ENCODE results near the gene ALKBH1.
"Not testable (repeated sequence)": the region's sequence is repeated elsewhere in the genome, so short reads cannot be mapped to it uniquely, and the experiment has no call there.

Gene ALKBH1

DNA sequence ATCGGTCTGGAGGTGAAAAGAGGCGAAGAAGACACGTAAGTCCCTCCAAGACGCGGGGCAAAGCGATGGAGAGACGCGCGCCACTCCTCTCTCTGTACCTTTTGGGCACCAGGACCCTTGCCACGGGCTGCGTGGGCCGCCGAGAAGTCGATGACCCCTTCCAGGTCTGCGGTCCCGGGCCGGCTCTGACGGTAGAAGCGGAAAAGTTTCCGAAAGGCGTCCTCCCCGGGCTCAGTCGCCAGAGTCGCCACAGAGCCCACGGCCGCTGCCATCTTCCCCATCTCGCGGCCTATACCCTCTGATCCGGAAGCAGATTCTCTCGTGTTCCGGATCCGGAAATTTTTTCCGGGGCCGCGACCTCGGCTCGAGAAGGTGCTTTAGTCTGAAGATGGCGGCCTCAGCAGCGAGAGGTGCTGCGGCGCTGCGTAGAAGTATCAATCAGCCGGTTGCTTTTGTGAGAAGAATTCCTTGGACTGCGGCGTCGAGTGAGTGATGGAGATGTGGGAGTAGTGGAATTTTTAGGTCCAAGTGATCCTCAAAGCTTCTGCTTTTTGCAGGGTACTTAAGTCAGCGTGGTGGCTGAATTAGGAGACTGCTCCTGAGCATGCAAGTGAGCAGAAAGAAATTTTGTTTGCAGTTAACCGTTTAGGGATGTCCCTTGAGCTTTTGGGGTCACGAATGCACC, at the start of gene ALKBH1, which contains the start of gene SLIRP:
TSS of gene ALKBH1 (minus strand) at position 300 of the 685 bp plus-strand sequence. CDS start at position 281, 19 bp downstream.
TSS of gene SLIRP (plus strand) at position 380 of the 685 bp plus-strand sequence. CDS start at position 389, 9 bp downstream.
- no peaks in the 10 kb centered on the region for H3K9me3 ChIP-seq (ENCODE audit: control insufficient read depth in 1 of 2, low read length in 2 of 2)
- H3K27me3 ChIP-seq (ENCODE audit: low read depth, low read length): no peaks in the 10 kb centered on the region
- peak within 1 kb of the TSS; percentile 81 to 100 for H3K4me3 ChIP-seq (ENCODE audit: low read depth in 1 of 2, low read length in 2 of 2)
- peaks cover 17 to 34% of the 10 kb centered on the region in 2 donors for H3K4me1 ChIP-seq (ENCODE audit: control insufficient read depth in 1 of 2, insufficient read depth in 2 of 2, low read length in 2 of 2)
- H3K27ac ChIP-seq (ENCODE audit: low read length): peak within 1 kb of the TSS; percentile 79
- H3K36me3 ChIP-seq (ENCODE audit: control insufficient read depth in 1 of 2, insufficient read depth in 2 of 2, low read length in 2 of 2): peaks cover 19 to 36% of the 10 kb centered on the region in 2 donors

DNA sequence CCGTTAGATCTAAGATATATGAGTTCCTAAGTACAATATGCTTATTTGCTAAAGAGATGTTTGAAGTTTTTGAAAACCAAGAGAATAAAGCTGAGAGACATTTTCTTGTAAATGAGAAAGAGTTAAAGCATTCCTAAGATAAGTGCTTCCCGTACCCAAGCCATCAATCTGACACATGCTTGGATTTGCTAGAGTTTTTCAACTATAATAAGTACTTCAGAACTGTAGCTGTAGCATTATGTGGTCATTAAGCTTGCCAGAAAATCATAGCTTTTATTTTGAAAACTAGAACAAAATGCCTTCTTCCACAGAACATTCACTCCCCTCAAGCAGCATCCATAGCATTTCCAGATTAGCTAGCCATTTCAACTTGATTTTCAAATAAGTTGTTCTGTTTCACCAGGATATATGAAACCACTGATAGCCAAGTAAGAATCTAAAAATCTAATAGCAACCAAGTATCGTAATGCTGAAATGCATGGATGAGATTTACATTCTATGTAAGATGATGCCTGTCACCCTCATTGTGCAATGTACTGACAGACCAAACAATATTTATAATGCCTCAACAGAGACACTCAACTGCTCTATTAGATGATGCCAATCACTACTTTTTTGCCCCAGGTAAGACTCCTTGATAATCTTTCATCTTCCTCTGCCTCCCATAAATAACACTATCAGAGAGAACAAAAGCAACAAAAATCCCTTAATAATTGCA, 45.1 kb upstream of the ALKBH1 start:
- no peak overlapping the region for H3K4me3 ChIP-seq (ENCODE audit: low read depth in 1 of 2, low read length in 2 of 2)
- H3K27ac ChIP-seq (ENCODE audit: low read length): no peak overlapping the region
- H3K36me3 ChIP-seq (ENCODE audit: control insufficient read depth in 1 of 2, insufficient read depth in 2 of 2, low read length in 2 of 2): peaks cover 30 to 38% of the 10 kb centered on the region in 2 donors
- peaks cover 0 to 8% of the 10 kb centered on the region in 2 donors for H3K4me1 ChIP-seq (ENCODE audit: control insufficient read depth in 1 of 2, insufficient read depth in 2 of 2, low read length in 2 of 2)
- no peaks in the 10 kb centered on the region for H3K27me3 ChIP-seq (ENCODE audit: low read depth, low read length)
- H3K9me3 ChIP-seq (ENCODE audit: control insufficient read depth in 1 of 2, low read length in 2 of 2): no peaks in the 10 kb centered on the region

DNA sequence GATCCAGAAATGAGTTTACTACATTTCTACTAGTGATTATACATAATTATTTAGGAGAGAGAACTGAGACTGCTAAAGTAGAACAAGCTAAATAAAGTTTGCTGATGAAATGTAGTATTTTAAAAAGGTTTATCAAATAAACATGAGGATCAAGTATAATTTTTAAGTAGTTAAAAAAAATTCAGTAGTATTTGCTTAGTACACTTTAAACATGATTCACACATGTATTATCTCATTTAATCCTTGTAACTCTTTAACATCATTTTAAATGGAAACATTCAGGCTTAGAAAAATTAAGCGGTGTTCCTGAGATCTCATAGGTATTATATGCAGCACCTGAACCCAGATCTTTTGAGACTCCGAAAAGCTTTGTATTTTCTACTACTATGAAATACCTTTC, 44.4 kb upstream of the ALKBH1 start:
- peaks cover 32 to 36% of the 10 kb centered on the region in 2 donors for H3K36me3 ChIP-seq (ENCODE audit: control insufficient read depth in 1 of 2, insufficient read depth in 2 of 2, low read length in 2 of 2)

DNA sequence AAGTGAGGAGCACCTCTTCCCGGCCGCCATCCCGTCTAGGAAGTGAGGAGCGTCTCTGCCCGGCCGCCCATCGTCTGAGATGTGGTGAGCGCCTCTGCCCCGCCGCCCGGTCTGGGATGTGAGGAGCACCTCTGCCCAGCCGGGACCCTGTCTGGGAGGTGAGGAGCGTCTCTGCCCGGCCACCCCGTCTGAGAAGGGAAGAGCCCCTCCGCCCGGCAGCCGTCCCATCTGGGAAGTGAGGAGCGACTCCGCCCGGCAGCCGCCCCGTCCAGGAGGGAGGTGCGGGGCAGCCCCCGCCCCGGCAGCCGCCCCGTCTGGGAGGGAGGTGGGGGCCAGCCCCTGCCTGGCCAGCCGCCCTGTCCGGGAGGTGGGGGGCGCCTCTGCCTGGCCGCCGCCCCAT, 39.6 kb upstream of the ALKBH1 start:
- H3K36me3 ChIP-seq (ENCODE audit: control insufficient read depth in 1 of 2, insufficient read depth in 2 of 2, low read length in 2 of 2): peaks cover 30 to 48% of the 10 kb centered on the region in 2 donors
- H3K27ac ChIP-seq (ENCODE audit: low read length); H3K9me3 ChIP-seq (ENCODE audit: control insufficient read depth in 1 of 2, low read length in 2 of 2); H3K4me3 ChIP-seq (ENCODE audit: low read depth in 1 of 2, low read length in 2 of 2); H3K27me3 ChIP-seq (ENCODE audit: low read depth, low read length); H3K4me1 ChIP-seq (ENCODE audit: control insufficient read depth in 1 of 2, insufficient read depth in 2 of 2, low read length in 2 of 2): not testable (repeated sequence)

More for the DNA sequence above, 44.4 kb upstream of the ALKBH1 start:
- Histone ChIP-seq H3K4me3 (ENCODE audit: low read depth in 1 of 2, low read length in 2 of 2) (no peak overlapping the region), H3K4me1 (ENCODE audit: control insufficient read depth in 1 of 2, insufficient read depth in 2 of 2, low read length in 2 of 2) (peaks cover 0 to 2% of the 10 kb centered on the region in 2 donors), H3K27ac (ENCODE audit: low read length) (no peak overlapping the region), H3K27me3 (ENCODE audit: low read depth, low read length) (no peaks in the 10 kb centered on the region), H3K9me3 (ENCODE audit: control insufficient read depth in 1 of 2, low read length in 2 of 2) (no peaks in the 10 kb centered on the region)

DNA sequence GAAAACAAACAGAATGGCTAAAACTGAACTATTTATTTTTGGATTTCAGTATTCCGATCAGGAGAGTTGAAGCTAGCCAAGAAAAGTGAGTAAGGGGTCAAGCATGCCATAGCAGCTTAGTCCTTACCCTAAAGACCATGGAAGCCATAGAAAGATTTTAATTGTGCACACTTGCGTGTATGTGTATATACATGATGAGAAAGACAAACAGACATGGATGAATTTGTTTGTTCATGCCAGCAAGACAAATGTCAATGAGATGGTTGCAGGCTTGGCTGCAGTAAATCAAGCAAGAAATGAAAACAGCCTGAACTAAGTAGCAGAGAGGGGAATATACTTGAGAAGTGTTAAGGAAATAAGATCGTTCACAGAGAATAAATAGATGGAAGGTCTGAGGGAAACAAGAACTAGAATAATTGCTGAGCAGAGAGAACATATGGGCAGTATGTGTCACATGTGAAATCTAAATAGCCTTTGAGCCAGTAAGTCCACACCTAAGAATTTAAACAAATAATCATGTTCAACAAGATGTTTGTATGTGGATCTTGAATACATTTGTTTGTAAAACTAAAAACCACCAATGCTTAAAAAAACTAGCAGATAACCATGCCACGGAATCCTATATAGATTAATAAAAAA, 38.4 kb upstream of the ALKBH1 start:
- no peaks in the 10 kb centered on the region for H3K9me3 ChIP-seq (ENCODE audit: control insufficient read depth in 1 of 2, low read length in 2 of 2)
- H3K36me3 ChIP-seq (ENCODE audit: control insufficient read depth in 1 of 2, insufficient read depth in 2 of 2, low read length in 2 of 2): peaks cover 28 to 46% of the 10 kb centered on the region in 2 donors
- H3K27ac ChIP-seq (ENCODE audit: low read length): no peak overlapping the region
- no peak overlapping the region for H3K4me3 ChIP-seq (ENCODE audit: low read depth in 1 of 2, low read length in 2 of 2)
- H3K4me1 ChIP-seq (ENCODE audit: control insufficient read depth in 1 of 2, insufficient read depth in 2 of 2, low read length in 2 of 2): no peaks in the 10 kb centered on the region
- no peaks in the 10 kb centered on the region for H3K27me3 ChIP-seq (ENCODE audit: low read depth, low read length)

GRCh38 chr14:77741438-77741837, 33.6 kb upstream of the ALKBH1 start:
- H3K4me3 ChIP-seq (ENCODE audit: low read depth in 1 of 2, low read length in 2 of 2): no peak overlapping the region
- H3K36me3 ChIP-seq (ENCODE audit: control insufficient read depth in 1 of 2, insufficient read depth in 2 of 2, low read length in 2 of 2): peaks cover 20 to 38% of the 10 kb centered on the region in 2 donors
- no peak overlapping the region for H3K27ac ChIP-seq (ENCODE audit: low read length)
- no peaks in the 10 kb centered on the region for H3K4me1 ChIP-seq (ENCODE audit: control insufficient read depth in 1 of 2, insufficient read depth in 2 of 2, low read length in 2 of 2)
- no peaks in the 10 kb centered on the region for H3K9me3 ChIP-seq (ENCODE audit: control insufficient read depth in 1 of 2, low read length in 2 of 2)
- H3K27me3 ChIP-seq (ENCODE audit: low read depth, low read length): no peaks in the 10 kb centered on the region

DNA sequence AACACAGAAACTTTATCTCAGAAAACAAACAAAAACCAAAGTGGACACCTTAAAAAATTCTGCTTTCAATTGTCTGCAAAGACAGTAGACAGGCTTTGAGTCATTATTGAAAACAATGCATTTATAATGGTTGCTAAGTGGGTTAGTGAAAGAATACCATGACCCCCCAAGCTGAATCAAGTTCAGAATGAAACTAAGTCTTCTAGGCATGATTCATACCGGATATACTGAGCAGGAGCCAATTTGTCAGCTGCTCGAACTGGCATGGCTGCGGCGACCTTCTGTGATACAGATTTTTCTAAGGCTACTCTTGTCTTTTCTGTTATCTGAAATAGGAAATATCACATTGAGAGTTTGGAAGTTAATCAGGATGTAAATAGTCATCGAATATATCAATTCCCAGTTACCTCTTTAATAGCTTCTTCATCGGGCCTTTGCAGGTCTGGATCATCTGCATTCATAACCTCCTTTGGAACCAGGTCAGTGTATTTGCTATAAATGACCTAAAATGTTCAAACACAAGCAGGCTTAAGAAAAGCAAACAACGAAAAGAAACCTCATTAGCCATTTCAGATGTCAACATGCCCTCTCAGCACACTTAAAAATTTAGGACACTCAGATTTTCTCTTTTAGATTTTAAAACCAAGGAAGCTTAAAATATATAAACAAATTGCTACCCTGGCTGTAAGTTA, 30.9 kb upstream of the ALKBH1 start:
- no peaks in the 10 kb centered on the region for H3K27me3 ChIP-seq (ENCODE audit: low read depth, low read length)
- H3K9me3 ChIP-seq (ENCODE audit: control insufficient read depth in 1 of 2, low read length in 2 of 2): no peaks in the 10 kb centered on the region
- H3K36me3 ChIP-seq (ENCODE audit: control insufficient read depth in 1 of 2, insufficient read depth in 2 of 2, low read length in 2 of 2): peaks cover 32 to 46% of the 10 kb centered on the region in 2 donors
- no peak overlapping the region for H3K4me3 ChIP-seq (ENCODE audit: low read depth in 1 of 2, low read length in 2 of 2)
- H3K27ac ChIP-seq (ENCODE audit: low read length): no peak overlapping the region
- no peaks in the 10 kb centered on the region for H3K4me1 ChIP-seq (ENCODE audit: control insufficient read depth in 1 of 2, insufficient read depth in 2 of 2, low read length in 2 of 2)

DNA sequence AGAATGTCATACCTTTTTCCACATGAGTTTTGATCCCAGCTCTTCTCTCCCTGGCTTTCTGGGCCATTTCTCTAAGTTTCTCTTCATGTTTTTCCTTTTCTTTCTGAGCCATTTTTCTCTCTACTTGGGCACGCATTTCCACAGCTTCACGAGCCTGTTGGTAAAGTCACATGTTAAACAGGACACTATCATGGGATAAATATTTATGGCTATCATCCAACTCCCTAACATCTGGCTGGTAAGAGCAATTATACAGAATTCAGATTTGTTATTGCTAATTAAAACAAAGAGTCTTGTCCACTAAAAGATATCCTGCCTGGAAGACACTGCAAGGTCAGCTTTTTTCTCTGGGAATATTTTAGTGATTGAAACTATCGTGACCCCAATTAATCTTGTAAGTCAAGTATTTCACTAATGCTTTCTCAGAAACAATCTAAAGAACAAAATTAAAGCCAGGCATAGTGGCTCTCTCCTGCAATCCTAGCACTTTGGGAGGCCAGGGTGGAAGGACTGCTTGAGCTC, 23.2 kb upstream of the ALKBH1 start:
- no peak overlapping the region for H3K4me3 ChIP-seq (ENCODE audit: low read depth in 1 of 2, low read length in 2 of 2)
- peaks cover 63 to 96% of the 10 kb centered on the region in 2 donors for H3K36me3 ChIP-seq (ENCODE audit: control insufficient read depth in 1 of 2, insufficient read depth in 2 of 2, low read length in 2 of 2)
- no peaks in the 10 kb centered on the region for H3K9me3 ChIP-seq (ENCODE audit: control insufficient read depth in 1 of 2, low read length in 2 of 2)
- no peak overlapping the region for H3K27ac ChIP-seq (ENCODE audit: low read length)
- no peaks in the 10 kb centered on the region for H3K27me3 ChIP-seq (ENCODE audit: low read depth, low read length)
- H3K4me1 ChIP-seq (ENCODE audit: control insufficient read depth in 1 of 2, insufficient read depth in 2 of 2, low read length in 2 of 2): no peaks in the 10 kb centered on the region

DNA sequence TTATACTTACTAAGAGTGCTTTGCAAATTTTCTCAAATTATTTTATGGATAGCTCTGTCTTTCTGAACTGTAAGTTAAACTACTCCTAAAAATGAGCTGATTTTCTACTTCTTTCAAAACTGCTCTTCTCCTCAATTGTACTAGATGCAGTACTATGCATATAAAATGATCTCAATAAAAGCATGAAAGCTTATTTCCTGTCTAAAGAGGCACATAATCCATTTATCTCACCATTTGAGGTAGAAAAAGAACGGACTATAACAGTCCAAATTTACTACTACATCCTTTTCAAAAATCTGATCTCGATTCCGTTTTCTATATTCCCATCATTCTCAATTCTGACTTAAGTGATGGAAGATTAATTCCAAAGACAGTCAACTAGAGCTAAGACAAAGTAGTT, 14.5 kb upstream of the ALKBH1 start:
- Histone ChIP-seq H3K27ac (ENCODE audit: low read length) (no peak overlapping the region), H3K4me1 (ENCODE audit: control insufficient read depth in 1 of 2, insufficient read depth in 2 of 2, low read length in 2 of 2) (no peaks in the 10 kb centered on the region), H3K4me3 (ENCODE audit: low read depth in 1 of 2, low read length in 2 of 2) (no peak overlapping the region), H3K36me3 (ENCODE audit: control insufficient read depth in 1 of 2, insufficient read depth in 2 of 2, low read length in 2 of 2) (peaks cover 52 to 90% of the 10 kb centered on the region in 2 donors), H3K9me3 (ENCODE audit: control insufficient read depth in 1 of 2, low read length in 2 of 2) (no peaks in the 10 kb centered on the region), H3K27me3 (ENCODE audit: low read depth, low read length) (no peaks in the 10 kb centered on the region)

DNA sequence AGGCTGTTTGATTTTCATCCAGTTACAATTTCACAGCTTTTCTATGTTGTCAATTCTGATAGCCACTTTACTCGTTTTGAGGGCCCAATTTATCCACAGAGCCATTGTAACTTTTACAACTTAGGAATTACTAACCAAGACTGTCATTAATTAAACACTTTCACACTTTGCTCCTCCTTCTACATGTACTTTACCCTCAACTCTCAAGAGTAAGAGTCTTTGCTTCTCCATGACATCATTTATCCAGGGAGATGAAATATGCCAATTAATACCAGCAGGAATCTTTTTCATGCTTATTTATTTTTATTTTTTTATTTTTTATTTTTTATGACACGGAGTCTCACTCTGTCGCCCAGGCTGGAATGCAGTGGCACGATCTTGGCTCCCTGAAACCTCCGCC, 13.6 kb upstream of the ALKBH1 start:
- Histone ChIP-seq H3K9me3 (ENCODE audit: control insufficient read depth in 1 of 2, low read length in 2 of 2) (no peaks in the 10 kb centered on the region), H3K4me1 (ENCODE audit: control insufficient read depth in 1 of 2, insufficient read depth in 2 of 2, low read length in 2 of 2) (no peaks in the 10 kb centered on the region), H3K27me3 (ENCODE audit: low read depth, low read length) (no peaks in the 10 kb centered on the region), H3K36me3 (ENCODE audit: control insufficient read depth in 1 of 2, insufficient read depth in 2 of 2, low read length in 2 of 2) (peaks cover 53 to 90% of the 10 kb centered on the region in 2 donors), H3K27ac (ENCODE audit: low read length) (no peak overlapping the region), H3K4me3 (ENCODE audit: low read depth in 1 of 2, low read length in 2 of 2) (no peak overlapping the region)

Measured in muscle layer of duodenum (tissue), 2 donors.